HG03196 (cell line): ENCODE data around the gene SMG1.

Source experiments
- ATAC-seq: cut with Tn5 transposase; IDR thresholded peaks from one replicate; pipeline ENCODE4 v1.9.1; 2021; ENCODE audit not compliant: unreplicated experiment

The SMG1 gene

DNA sequence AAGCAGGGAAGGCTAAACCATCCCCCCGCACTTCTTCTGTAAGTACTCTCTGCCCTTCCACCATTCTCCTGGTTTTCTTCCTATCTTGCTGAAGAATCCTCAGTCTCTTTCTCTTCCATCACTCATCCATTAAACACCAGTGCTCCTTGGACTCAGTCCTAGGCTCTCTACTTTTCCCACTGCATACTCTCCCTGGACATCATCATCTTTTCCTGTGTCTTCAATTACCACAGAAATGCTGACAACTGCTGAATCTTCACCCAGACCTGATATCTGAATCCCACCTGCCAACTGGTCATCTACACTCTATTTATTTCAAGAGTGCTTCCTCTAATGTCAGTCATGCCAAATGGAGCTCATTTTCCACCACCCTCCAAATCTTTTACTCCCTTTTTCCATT lies 71.0 kb downstream of the SMG1 start:
- ATAC-seq: no peak

DNA sequence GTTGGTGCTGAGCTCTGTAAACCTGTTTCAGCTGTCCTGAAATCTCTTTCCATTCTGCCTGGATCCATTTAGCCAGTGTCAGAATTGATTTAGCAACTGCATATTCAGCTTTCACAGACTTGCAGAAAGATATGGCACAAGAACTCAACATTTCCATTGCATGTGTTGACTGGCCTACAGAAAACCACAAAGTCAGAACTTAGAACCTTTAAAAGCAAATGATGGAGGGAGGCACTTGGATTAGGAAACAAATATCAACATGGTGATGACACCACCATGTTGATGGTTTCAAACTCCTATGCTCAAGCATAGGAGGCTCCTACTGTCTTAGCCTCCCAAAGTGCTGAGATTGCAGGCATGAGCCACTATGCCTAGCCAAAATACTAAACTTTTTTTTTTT lies 72.5 kb downstream of the SMG1 start:
- no peak for ATAC-seq

DNA sequence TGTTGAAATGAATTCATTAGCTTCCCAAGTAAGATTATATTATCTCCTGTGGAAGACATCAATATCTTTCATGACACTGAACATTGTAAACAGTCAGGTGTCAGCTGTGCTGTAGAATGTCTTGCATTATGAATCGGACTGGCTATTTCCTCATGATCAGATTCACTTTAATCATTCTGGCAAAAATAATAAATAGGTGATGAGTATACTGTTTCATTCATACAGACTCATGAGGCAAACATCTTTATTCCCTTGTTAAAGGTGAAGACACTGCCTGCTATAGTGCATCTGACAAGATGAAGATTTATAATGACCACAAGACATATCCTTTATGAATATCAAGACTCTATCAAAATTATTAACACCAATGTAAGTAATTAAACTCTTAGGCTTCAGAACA lies 73.6 kb downstream of the SMG1 start:
- no peak for ATAC-seq

DNA sequence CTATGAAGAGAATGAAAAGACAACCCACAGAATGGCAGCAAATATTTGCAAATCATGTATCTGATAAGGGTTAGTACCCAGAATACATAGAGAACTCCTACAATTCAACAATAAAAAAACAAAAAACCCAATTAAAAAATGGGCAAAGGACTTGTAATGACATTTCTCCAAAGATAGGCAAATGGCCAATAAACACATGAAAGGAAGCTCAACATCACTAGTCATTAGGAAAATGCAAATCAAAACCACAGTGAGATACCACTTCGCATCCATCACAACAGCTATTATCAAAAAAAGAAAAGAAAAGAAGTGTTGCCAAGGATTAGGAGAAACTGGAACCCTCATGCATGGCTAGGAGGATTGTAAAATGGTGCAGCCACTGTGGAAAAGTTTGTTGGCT lies 79.8 kb downstream of the SMG1 start:
- ATAC-seq: no peak

DNA sequence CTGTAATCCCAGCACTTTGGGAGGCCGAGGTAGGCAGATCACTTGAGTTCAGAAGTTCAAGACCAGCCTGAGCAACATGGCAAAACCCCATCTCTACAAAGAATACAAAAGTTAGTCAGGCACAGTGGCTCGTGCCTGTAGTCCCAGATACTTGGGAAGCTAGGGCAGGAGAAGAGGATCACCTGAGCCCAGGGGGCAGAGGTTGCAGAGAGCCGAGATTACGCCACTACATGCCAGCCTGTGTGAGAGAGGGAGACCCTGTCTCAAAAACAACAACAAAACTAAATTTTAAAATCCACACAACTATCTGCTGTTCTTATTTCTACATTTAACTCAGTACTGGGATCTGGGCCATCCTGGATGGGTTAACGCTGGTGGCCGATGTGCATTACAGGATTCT lies 83.6 kb downstream of the SMG1 start:
- no peak for ATAC-seq

DNA sequence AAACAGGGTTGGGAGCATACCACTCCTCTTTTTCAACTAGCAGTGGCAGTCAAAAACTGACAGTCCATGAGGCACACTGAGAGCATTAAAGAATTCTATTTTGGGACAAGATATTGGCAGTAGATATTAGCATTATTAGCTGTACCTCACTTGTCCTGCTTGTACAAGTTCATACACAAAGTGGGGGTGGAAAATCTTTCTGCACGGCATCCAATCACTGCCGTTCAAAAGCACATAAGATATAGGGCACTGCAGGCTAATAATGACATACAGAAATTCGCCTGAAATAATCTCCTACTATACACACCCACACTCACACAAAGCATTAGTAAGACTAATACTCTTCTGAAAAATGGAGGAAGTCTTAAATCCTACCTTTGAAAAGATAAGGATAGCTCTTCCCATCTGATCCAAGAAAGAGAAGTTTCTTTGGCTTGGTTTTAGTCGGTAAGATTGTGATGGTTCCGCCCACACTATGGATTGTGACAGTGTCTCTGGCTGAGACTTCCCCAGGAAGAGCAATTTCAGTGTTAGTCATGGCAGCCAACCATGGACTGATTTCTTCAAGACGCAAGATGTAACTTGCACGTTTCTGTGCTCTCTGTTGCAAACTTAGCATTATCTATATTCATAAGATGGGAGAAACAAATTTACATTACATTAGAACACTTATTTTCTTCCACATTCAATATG lies 84.2 kb downstream of the SMG1 start:
- ATAC-seq: no peak

DNA sequence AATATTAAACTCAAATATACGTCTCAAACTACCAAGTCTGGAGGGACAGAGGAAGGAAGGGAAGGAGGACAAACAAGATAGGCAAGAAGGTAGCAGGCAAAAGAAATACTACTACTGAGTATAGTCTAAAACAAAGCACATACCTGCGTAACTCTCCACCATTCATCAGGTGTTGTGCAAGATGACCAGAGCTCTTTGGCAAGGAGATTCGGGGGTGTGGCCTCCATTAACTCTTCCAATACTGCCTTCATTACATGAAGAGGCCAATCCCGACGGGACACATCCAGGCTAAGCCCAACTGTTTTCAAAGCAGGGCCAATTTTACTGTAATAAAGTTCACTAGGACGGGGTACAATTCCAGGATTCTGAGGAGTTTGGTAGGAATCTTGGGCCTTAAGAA lies 86.7 kb downstream of the SMG1 start:
- no peak for ATAC-seq

DNA sequence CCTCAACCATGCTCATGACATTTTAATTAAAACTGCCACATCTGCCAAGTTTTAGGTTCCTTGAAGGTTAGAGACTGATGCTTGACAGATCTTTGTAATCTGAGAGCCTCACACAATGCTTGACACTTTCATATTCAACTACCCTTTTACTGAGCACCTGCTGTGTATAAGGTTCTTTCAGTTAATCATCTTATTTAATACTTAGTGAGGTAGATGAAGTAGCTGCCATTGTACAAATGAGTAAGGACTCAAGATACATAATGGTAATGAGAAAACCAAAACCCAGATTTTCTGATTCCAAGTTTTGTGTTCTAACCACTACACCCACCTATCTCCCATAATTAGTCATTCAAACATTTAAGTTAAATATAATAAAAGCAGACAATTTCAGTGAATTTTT lies 89.5 kb downstream of the SMG1 start:
- no peak for ATAC-seq

DNA sequence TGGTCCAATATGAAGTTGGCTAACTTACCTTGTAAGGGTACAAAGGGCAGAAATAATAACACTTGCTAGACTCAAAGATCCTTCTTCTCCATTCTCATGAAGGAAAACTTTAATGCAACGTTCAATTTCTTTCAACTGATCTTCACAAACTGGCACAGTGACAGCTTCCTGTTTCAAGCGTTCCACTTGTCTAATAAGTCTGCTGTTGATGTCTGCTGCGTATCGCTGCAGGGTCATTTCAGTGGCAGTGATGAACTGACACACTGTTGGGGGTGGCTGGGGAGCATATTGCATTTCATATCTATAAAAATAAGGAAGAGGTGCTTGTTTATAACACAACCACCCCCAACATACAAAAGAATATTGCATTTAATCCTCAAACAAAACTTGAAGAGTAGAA lies 91.3 kb downstream of the SMG1 start:
- ATAC-seq: no peak

DNA sequence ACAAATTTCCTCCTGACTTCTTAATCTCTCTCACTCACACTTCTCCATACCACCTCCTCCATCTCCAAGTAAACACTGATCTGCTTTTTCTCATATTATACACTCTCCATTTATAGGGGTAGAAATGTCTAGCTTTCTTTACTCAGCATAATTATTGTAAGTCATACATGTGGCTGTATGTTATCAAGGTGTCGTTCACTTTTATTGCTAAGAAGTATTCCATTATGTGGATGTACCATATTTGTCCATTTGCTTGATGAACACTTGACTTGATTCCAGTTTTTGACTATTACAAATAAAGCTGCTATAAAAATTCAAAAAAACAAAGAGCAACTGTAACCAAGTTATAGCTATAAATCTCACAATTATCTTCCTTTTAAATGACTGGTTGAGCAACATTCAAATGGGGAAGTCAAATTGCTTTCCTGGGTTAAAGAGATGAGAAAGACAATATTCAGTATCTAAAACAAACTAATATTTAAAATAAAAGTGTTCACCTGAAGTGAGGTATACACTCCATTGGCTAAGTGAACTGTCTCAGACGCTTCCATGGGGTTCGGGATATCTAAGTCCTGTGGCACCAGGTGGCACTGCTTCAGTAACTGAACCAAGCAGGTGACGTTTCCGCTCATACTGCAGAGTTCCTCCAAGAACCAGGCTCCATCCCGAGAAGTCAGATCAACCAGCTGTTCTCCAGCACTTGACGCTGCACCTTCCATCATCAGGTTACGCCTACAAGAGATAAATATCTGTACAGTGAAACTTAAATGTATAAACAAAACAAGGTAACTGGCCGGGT lies 92.3 kb downstream of the SMG1 start:
- no peak for ATAC-seq

DNA sequence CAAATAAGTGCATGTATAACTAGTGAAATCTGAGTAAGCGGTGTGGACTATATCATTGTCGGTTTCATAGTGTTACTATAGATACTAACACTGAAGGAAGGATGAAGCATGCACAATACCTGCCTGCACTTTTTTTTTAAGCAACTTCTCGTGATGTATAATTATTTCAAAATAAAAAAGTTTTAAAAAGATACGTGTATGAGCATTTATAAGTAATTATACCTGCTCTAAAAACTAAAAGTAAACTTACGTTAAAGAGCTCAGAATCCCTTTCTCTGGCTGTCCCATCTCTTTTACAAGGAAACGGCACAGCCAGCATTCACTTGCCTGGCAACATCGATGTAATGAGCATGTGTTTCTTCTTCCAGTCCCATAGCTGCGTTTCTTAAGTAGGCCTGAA lies 93.6 kb downstream of the SMG1 start:
- no peak for ATAC-seq

DNA sequence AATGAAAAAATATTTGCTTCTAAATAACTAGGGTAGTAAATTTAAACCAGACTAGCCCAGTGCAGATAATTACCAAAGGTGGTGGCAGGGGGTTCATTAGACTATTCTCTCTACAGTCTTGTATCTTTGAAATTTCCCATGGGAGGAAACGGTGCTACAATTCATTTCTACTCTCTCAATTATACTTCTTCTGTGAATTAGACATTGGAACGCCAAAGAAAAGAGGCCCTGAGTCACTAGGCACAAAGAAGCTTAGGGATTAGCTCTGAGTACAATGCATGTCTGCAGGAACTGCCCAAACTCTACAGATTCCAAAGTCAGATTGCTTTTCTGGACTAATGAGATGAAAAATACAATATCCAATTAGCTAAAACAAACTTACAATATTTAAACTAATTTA lies 94.2 kb downstream of the SMG1 start:
- no peak for ATAC-seq

DNA sequence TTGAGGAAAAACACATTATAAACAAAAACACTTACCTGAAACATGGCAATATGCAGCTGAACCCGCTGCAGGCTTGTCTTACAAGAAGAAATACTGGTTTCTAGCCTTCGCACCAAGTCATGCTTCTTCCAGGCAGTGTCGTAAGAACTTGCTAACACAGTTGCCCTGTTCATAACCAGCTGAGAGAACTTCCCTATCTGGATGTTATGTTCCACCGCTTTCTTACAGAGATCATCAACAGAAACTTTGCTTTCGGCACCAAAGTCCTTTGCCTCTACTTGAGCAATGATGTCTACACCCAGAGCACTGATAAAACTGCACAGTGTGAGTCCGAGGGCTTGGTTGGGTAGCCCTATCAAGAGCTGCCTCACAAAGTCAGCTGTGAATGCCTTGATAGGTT lies 97.0 kb downstream of the SMG1 start:
- ATAC-seq: no peak

DNA sequence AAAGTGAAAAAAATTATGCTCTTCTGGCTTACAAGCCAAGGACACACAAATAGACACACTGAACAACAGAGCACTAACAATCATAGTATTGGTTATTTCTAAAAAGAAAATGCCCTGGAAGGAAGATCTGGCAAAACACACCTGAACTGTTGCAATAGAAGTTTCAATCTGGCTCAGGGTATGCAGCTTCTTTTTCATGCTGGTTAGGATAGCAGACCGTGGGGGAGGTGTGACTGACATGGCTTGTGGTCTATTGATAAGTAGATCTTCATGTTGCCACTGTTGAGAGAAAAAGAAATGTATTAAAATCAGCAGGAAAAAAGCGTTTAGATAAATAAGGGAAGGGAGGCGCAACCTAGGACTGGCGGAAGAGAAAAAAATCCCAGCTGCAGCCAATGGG lies 98.3 kb downstream of the SMG1 start:
- ATAC-seq: no peak

DNA sequence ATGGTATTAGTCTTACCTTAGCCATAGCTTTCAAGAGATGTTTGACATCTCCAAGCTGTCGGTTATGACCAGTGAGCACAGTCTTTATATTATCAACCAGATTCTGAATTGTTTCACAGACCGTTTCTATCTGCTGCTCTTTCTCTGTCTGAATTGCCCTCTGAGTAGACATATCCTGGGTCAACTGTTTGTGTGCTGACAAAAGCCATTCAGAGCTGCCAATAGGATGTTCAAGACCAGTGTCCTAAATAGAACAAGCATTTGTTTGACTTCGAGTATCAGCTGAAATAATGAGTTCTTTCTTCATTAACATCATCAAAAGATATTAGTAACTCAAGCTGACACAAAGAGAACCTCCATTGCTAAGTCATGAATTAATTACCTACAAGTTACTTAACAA lies 109.9 kb downstream of the SMG1 start:
- no peak for ATAC-seq

DNA sequence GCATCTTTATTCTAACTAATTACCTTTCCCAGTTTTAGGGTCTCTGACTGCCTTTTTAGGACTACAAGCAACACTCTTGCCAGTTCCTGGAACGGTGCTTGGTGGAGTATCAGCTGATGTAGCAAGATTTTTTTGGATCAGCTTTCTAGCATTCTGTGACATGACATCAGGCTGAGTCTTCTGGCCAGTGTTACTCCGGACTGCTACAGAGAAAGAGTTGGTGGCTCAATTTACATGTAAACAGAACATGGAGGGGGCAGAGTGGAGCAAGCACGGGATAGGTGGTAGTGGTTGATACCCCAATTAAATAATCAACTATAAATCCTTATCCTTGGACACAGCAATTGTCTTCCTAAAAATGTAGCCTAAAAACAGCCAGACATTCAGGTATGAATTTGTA lies 114.3 kb downstream of the SMG1 start:
- ATAC-seq: no peak

DNA sequence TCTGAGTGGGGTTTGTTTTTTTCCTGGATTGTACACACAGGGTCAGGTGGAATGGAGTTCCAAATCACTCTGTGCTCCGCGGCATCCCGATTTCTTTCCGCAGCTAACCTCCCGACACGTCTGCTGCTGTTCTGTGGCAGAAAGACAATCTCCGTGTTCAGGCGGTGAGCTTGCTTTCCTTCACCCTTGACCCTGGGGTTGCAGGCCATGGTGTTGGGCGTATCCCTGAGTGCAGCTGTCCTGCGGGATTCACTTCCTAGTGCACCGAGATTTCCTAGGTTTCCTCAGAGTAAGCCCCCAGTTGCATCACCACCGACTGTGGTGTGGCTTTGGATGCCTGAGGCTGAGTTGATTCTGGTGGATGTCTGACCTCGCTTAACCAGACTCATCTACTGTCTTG lies 117.0 kb downstream of the SMG1 start:
- no peak for ATAC-seq

DNA sequence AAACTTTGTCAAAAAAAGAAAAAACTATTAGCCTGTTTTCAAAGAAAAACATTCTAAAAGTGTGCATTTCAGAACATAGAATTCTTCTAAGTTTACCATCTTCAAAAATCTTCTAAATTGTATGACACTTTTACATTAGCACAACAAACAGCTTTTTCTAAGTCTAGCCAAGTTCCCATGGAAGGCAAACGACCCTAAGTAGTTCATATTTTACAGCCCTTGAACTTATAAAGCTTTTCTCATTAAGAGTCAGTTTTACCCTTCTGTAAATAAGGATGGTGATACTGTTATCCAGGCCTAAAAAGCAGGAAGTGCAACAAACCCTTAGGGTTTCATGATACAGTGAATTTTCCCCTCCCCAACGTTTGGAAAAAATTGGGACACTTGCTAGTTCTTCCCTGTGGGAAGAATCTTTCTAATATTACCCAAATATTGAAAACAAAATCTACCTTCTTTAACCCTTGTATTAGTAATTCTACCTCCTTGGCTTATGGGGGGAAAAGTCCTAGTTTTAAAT lies 120.9 kb downstream of the SMG1 start:
- no peak for ATAC-seq

DNA sequence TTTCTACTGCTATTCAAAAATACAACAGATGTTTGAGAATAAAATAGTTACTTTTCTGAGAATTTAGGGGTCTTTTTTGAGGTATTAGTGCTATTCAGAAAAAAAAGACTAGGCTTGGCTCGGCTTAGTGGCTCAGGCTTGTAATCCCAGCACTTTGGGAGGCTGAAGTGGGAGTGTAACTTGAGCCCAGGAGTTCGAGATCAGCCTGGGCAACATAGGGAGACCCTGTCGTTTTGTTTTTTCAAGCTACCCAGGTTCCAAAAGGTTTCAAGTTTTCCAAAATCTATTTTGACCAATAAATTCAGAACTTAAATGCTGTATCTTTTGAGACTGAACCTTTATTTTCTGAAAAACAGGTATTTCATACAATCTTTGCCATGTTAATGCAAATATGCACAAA lies 121.7 kb downstream of the SMG1 start:
- ATAC-seq: no peak

DNA sequence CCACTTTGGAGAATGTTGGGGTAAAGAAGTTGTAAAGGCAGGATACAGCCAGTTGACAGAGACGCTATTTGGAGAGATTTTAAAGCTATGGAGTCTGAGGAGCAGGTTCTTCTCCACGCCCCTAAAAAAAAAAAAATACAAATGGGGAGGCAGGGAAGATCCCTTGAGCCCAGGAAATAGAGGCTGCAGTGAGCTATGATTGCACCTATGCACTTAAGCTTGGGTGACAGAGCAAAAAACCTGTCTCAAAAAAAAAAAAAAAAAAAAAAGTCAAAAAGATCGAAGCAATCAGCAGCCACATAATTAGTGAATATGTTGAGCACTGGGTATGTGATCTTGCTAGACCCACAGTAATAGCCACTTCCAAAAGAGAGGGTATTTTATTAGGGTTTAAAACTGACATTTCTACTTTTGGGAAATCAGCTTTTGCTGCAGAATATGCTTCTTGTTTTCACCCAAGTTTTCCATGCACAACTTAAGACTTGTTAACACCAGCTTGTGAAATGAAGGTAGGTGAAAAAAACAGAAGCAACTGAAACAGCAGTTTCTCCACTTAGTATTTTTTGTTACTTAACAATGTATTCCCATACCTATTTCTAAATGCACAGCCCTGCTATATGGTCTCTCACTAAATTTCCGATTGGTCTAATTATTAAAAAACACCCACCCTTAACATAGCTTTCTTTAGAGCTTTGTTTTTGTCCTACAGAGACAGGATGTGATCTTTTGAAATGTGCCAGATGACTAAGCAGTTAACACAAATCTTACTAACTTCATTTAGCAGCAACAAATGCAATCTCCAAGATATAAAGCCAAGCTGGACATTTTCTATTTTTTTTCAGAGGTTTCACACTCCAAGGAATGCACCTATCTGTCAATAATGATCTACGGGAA lies 122.4 kb downstream of the SMG1 start:
- ATAC-seq: no peak

DNA sequence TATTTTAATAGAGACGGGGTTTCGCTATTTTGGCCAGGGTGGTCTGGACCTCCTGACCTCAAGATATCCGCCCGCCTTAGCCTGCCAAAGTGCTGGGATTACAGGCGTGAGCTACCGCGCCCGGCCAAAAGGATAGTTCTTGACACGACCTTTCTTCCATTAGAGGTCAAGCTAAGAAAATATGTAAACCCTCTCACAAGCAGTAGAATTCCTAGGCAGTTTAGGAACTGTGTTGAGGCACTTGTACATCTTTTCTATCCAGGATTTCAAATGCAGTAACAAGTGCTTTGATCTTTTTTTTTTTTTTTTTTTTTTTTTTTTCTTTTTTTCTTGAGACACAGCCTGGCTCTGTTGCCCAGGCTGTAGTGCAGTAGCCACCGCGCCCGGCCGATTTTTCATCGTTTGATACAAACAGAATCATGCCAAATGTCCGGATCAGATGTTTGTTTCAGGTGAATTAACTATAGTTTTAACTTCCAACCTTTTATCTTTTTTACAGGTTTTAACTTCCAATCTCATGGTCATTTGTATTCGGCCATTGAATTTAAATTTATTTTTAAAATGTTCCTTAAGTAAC lies 123.4 kb downstream of the SMG1 start:
- no peak for ATAC-seq
